ENCODE results near the gene DTX3.
"Not testable (repeated sequence)": the region's sequence is repeated elsewhere in the genome, so short reads cannot be mapped to it uniquely, and the experiment has no call there.

Gene DTX3

GRCh38 chr12:57604454-57604991, at the start of gene DTX3:
DTX3 (plus strand) TSS chr12:57604824; CDS start chr12:57606518, 1,694 bp downstream.
- in situ Hi-C loops (cut with HindIII; ENCODE audit: low sequenced_read_pairs): no loop called here
- DNase-seq (ENCODE audit: low read depth): no peak
- H3K4me3 ChIP-seq (ENCODE audit: low read depth, low read length): peak within 1 kb of the TSS; percentile 84
- no peak for TF ChIP-seq CTCF (IDR thresholded peaks at IDR 0.05; ENCODE audit: low read depth, low read length, missing control alignments)

- no peak overlapping the region for H3K4me3 ChIP-seq (ENCODE audit: low read depth, low read length)
- DNase-seq (ENCODE audit: low read depth): no peak
- no peak for TF ChIP-seq CTCF (IDR thresholded peaks at IDR 0.05; ENCODE audit: low read depth, low read length, missing control alignments)
- in situ Hi-C loops (cut with HindIII; ENCODE audit: low sequenced_read_pairs): no loop called here
These were observed 49.7 kb upstream of the DTX3 start for GRCh38 chr12:57554897-57555296.

GRCh38 chr12:57558864-57559263, 45.8 kb upstream of the DTX3 start:
- in situ Hi-C loops (cut with HindIII; ENCODE audit: low sequenced_read_pairs): no loop called here
- TF ChIP-seq CTCF (IDR thresholded peaks at IDR 0.05; ENCODE audit: low read depth, low read length, missing control alignments): no peak
- H3K4me3 ChIP-seq (ENCODE audit: low read depth, low read length): no peak overlapping the region
- no peak for DNase-seq (ENCODE audit: low read depth)

- in situ Hi-C loops (cut with HindIII; ENCODE audit: low sequenced_read_pairs): no loop called here
- TF ChIP-seq CTCF (IDR thresholded peaks at IDR 0.05; ENCODE audit: low read depth, low read length, missing control alignments): no peak
- no peak overlapping the region for H3K4me3 ChIP-seq (ENCODE audit: low read depth, low read length)
- DNase-seq (ENCODE audit: low read depth): no peak
These were observed 44.1 kb upstream of the DTX3 start for GRCh38 chr12:57560516-57560915.

- H3K4me3 ChIP-seq (ENCODE audit: low read depth, low read length); DNase-seq (ENCODE audit: low read depth); in situ Hi-C loops (cut with HindIII; ENCODE audit: low sequenced_read_pairs): not testable (repeated sequence)
These were observed 43.5 kb upstream of the DTX3 start for GRCh38 chr12:57561117-57561516.

- no peak overlapping the region for H3K4me3 ChIP-seq (ENCODE audit: low read depth, low read length)
- no peak for DNase-seq (ENCODE audit: low read depth)
- in situ Hi-C loops (cut with HindIII; ENCODE audit: low sequenced_read_pairs): no loop called here
- no peak for TF ChIP-seq CTCF (IDR thresholded peaks at IDR 0.05; ENCODE audit: low read depth, low read length, missing control alignments)
These were observed 41.3 kb upstream of the DTX3 start for GRCh38 chr12:57563358-57563757.

- no peak for TF ChIP-seq CTCF (IDR thresholded peaks at IDR 0.05; ENCODE audit: low read depth, low read length, missing control alignments)
- no peak overlapping the region for H3K4me3 ChIP-seq (ENCODE audit: low read depth, low read length)
- in situ Hi-C loops (cut with HindIII; ENCODE audit: low sequenced_read_pairs): no loop called here
- DNase-seq (ENCODE audit: low read depth): no peak
These were observed 40.4 kb upstream of the DTX3 start for GRCh38 chr12:57564178-57564740.
